NCI-H1930 (cell line): ENCODE results near the gene KLK7.
"Not testable (repeated sequence)": the region's sequence is repeated elsewhere in the genome, so short reads cannot be mapped to it uniquely, and the experiment has no call there.

Experiments
- DNase-seq, 2 experiments: peaks; one replicate each; lab custom pipeline; 2025; lab: John Stamatoyannopoulos, UW

Gene KLK7

GRCh38 chr19:51012661-51013190, 29.0 kb upstream of the KLK7 start:
- no peak for DNase-seq

- no peak for DNase-seq
Observed at GRCh38 chr19:51010066-51010795, 26.5 kb upstream of the KLK7 start.

GRCh38 chr19:51009061-51009891, 25.6 kb upstream of the KLK7 start:
- no peak for DNase-seq

- DNase-seq = no peak
Observed at GRCh38 chr19:51007488-51007887, 23.8 kb upstream of the KLK7 start.

DNA sequence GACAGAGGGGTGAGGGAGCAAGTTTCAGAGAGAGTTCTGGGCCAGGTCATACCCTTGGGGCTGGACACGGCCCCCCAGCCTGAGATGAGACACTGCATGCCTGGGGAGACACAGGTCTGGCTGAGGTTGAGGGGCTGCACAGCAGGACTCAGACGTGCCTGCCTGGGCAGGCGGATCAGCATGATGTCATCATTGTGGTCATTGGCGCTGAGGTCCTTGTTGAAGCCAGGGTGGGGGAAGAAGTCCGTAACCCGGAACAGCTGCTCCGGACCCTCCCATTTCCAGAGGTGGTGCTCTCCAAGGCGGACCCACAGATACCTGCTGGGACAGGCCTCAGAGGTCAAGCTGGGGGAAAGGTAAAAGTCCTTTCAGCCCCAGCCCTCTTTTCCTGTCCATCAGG, 22.7 kb upstream of the KLK7 start:
- no peak for DNase-seq

- DNase-seq = no peak
Observed at GRCh38 chr19:51005248-51005647, 21.5 kb upstream of the KLK7 start.

- DNase-seq = no peak
Observed at GRCh38 chr19:51003316-51003715, 19.6 kb upstream of the KLK7 start.

DNA sequence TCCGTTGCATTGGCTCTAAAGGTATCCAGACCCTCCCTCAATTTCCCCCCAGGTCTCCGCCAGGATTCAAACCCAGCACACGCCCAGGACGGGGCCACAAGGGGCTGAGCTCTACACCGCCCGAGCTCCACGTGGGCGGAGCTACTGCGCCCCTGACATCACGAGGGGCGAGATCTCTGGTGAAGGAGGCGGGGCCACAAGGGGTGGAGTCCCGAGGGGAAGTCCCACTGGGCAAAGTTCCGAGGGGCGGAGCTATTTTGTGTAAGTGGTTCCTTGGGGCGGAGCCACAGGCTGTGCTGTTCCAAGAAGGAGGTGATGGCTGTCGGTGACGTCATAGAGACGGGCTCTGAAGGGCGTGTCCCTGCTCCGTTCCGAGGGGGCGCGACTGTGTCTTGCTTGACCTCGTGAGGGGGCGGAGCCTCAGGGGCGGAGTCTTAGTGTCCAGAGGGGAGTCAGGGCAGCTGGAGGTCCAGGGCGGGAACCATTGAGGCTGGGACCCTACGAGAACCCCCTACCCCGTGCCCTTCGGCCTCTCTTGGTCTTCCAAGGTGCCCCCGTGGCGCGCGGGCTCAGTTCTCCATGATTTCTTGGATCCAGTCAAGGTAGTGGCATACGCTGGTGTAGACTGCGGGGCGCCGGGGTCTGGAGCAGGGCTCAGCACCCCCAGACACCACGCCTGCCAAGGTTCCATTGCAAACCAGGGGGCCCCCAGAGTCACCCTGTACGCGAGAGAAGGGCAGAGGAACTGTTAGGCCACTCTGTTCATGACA, 19.0 kb upstream of the KLK7 start:
- DNase-seq = peak; percentile 69 to 78

DNA sequence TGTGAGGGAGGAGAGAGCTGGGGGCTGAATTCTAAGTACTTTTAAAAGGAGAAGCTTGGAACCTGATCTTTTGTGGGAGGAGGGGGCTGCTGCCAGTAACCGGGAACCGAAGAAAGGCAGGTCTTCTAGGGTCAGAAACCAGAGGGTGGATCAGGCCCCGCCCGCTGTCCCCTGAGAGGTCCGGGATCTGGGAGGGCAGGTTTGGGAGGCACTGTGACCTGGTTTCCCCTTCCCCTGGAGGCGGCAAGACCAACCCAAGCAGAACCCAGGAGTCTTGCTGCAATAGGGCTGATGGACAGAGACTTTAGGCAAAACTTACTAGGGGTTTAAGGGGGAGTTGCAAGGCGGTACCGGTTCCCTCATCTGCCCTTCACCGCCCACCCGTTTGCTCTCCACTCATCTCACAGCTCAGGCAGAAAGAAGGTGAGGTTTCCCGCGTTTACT, 18.4 kb upstream of the KLK7 start:
- DNase-seq = no peak

DNA sequence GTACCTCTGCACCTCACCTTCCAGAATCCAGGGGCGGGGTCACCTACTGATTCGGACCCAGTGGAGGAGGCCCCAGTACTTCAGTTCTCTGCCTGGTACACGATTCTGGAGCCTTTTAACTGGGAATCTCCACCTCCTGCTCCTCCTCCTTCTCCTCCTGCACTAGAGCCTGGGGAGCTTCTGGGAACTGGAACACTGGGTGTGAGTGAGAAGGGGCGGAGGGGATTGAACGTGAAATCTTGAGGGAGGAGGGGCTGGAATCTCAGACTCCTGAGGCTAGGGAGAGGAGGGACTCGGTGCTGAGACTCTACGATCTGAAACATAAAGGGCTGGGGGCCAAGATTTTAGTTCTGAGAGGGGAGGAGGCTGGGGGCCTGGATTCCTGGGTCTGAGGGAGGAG, 17.8 kb upstream of the KLK7 start, which contains the start of gene KLK8:
KLK8 (minus strand) TSS at position 90 of the 400 bp plus-strand sequence. CDS start 437 bp downstream, outside the sequence.
- no peak for DNase-seq

- DNase-seq = no peak
Observed at GRCh38 chr19:51000981-51001380, 17.3 kb upstream of the KLK7 start.

- no peak for DNase-seq
Observed at GRCh38 chr19:51000426-51000825, 16.7 kb upstream of the KLK7 start.

- no peak for DNase-seq
Observed at GRCh38 chr19:50998686-50999085, 15.0 kb upstream of the KLK7 start.

GRCh38 chr19:50998061-50998460, 14.3 kb upstream of the KLK7 start:
- DNase-seq = no peak

GRCh38 chr19:50994129-50994528, 10.4 kb upstream of the KLK7 start:
- peak in 1 of 2 experiments; percentile 55 for DNase-seq

DNA sequence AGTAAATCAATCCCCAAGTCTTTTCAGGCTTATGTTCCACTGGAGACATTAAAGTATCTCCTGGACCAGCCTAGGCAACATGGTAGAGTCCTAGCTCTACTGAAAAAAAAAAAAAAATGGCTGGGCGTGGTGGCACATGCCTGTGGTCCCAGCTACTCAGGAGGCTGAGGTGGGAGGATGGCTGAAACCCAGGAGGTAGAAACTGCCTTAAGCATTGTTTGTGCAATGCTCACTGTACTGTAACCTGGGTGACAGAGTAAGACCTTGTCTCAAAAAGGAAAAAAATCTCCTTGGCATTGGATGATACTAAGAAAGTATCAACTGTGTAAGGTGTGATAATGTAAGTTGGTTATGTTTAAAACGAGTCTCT, 8.9 kb upstream of the KLK7 start:
- DNase-seq = no peak

- not testable (repeated sequence) for DNase-seq
Observed at GRCh38 chr19:50984416-50984815, 699 bp upstream of the KLK7 start.

GRCh38 chr19:50982186-50982585, 1.5 kb downstream of the KLK7 start:
- DNase-seq = no peak

DNA sequence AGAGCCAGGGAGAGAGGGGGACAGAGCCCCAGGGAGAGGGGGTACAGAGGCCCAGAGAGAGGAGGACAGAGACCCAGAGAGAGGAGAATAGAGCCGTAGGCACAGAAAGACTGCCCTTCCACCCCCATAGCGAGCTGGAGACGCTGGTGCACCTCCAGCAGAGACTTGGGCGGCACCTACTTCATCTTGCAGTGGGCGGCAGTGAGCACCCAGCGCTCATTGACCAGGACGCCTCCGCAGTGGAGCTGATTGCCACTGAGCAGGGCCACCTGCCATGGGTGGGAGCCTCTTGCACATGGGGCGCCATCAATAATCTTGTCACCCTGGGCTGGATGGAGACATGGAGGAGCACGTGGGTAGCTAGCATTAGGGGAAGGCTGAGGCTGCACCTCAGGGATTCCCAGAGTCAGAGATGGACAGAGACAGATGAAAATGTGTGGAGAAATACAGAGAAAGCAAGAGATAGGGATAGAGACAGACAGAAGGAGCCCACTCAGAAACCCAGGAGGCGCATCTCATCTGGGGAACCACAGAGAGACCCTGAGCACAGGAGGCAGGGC, 2.0 kb downstream of the KLK7 start:
- DNase-seq = no peak

GRCh38 chr19:50980208-50980607, 3.5 kb downstream of the KLK7 start:
- peak in 1 of 2 experiments; percentile 25 for DNase-seq

GRCh38 chr19:50979758-50980157, 4.0 kb downstream of the KLK7 start:
- no peak for DNase-seq
